NCI-H1092 (cell line): ENCODE results near the gene TTLL7.
"Not testable (repeated sequence)": the region's sequence is repeated elsewhere in the genome, so short reads cannot be mapped to it uniquely, and the experiment has no call there.

Experiments
- DNase-seq: peaks from one replicate; lab custom pipeline; 2025; lab: John Stamatoyannopoulos, UW

Gene TTLL7

DNA sequence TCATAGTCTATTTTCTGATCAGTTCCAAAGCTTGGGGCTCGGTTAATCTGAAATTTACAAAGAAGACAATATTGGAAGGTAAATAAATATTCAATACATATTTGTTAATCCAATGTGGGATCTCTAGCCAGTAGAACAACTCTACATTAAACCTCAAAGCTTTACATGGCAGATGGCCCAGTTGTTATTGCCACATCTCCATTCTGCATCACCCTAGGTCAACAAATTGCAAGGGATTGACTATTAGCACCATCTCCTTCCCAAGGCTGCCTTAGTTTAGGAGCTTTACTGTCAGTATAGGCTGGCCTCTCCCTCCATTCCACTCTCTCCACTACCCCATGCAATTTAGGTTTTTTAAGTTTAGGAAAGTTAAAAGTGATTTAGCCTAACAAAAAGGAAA is 69.7 kb downstream of the TTLL7 start:
- no peak for DNase-seq

DNA sequence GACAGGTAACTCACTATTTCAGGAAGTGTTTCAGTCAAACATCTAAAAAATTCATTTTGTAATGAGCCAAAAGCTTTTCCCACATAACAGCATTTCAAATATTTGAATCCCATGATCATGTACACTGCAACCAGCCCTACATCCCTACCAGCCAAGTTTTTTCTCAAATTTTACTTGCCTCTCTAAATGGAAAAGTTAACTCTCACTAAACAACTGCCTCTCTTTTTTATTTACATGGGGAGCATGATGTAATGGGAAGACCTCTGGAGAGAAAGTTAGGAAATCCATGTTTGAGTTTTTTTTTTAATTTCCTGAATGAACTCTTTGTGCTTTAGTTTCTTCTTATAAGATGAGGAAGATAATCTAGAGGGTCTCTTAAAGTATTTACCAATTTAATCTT is 70.5 kb downstream of the TTLL7 start:
- DNase-seq = no peak

DNA sequence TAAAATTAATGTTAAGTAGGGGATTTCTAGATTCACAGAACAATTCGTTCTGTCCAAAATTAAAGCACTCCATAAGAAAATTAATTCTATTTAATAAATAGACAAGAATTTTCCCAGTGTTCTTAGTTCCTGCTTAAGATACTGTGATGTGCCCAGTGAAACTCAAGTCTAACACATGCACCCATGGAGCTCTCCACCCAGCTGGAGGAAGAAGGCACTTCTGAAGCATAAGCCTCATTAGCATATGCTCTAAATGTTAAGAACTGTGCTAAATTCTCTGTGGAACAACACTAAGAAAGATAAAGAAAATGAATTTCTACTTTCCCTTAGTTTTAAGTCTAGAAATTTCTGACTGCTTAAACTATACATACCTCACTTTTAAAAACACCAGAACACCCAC is 71.2 kb downstream of the TTLL7 start:
- no peak for DNase-seq

DNA sequence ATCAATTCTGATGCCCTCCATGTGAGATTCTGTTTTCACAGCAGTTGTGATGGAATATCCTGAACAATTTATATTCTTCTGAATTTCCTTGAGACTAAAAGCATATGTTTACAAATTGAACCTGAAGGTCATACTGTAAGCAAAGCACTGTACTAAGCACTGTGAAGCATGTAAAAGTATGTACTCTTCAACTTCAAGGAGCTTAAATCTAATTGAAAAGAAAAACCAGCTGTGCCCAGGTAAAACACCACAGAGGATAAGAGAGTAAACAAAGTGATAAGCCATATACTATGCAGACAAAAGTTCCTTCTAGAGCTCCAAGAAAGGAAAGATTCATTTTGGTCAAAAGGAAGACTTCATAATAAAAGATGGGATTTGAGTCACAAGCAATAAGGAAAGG is 71.9 kb downstream of the TTLL7 start:
- no peak for DNase-seq

DNA sequence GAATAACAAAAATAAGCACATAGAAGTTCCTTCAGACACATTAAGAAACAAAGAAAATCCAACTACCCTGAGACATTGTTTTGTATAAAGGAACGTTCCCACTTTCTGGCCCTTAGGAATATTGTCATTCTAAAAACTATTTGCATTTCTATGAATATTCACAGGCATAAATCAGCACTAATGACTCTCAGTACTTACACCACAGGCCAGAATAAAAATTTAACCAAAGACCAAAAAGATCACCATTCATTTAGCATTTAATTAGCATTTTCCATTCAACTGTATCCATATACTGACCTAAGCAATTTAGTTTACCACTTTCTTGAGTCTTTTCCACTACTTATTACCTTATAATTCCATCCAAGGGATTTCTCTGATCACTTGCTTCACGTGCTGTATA is 75.4 kb downstream of the TTLL7 start:
- DNase-seq = no peak

DNA sequence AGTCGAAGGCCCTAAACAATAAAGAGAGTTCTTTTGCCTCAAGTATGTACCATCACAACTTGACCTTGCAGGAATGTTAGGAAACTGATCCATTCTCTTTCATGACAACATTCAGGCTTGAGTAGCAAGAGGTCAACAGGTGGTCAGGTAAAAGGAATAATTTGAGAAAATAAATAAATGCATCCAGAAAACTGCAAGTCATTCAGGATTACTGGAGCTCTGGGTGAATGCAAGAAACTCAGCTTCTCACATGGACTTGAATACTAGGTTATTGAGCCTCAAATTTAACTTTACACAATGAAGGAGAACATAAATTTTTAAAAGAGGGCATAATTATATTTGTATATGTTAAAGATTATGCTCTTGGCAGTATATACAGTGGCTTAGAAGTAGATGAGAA is 76.5 kb downstream of the TTLL7 start:
- no peak for DNase-seq

DNA sequence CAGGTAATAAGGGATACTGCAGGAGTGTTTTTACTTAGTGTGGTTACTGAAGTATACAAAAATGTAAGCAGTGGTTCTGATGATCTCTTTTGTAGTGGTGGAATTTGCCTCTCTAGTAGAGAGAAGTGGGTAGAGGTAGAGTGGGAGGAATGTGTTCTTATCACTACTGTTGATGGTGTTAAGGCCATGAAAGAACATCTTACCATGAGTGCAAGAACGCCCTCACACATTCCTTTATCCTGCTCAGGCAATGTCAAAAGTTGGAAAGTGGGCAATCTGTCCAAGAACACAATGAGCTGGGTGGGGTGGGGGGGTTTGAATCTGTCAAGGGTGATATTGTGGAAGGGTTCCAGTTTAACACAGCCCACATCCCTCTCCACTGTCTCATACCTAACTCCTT is 78.6 kb downstream of the TTLL7 start:
- no peak for DNase-seq

- DNase-seq = no peak
These were observed 79.1 kb downstream of the TTLL7 start for GRCh38 chr1:83919872-83920271.

DNA sequence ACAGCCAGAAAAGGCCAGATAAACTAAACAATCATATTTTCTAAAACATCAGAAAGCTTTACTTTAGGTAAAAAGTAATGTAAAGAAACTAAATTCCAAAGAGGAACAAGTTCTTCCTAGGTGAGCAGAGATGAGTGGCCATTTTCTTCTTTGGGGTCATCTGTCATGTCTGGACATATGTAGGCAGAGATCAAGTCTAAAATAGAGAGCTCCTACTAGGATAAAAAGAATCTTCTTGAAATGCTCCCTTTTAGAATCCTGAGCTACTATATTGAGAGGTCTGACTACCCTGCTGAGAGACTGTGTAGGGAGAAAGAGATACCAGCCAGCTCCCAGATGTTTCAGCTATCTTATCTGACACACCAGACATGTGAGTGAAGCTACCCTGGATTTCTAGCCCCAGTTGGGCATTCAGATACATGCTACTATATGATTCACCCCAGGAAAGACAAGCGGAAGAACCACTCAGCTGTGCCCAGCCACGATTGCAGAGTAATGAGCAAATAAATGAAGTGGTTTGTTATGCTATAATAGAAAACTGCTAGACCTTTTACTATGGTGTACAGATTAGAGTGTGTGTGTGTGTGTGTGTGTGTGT is 80.1 kb downstream of the TTLL7 start:
- no peak for DNase-seq

DNA sequence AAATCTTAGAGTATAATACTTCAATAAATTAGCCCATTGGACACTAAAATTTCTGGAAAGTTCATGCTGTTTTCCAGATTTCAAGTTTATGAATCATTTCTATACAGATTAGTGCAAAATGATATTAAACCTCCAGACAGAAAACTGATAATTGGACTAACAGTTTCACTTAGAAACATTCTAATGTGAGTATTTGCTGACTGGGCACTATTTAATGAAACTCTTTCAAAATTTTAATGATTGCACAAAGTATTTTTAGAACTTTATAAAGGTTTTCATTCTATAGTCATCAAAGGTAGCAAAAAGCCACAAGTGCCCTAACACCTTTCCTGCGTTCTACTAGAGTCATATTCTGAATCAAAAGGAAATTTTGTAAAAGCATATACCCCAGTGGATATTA is 81.0 kb downstream of the TTLL7 start:
- DNase-seq = no peak

- not testable (repeated sequence) for DNase-seq
These were observed 82.8 kb downstream of the TTLL7 start for GRCh38 chr1:83916094-83916493.

GRCh38 chr1:83912876-83913275 is 86.1 kb downstream of the TTLL7 start:
- no peak for DNase-seq

DNA sequence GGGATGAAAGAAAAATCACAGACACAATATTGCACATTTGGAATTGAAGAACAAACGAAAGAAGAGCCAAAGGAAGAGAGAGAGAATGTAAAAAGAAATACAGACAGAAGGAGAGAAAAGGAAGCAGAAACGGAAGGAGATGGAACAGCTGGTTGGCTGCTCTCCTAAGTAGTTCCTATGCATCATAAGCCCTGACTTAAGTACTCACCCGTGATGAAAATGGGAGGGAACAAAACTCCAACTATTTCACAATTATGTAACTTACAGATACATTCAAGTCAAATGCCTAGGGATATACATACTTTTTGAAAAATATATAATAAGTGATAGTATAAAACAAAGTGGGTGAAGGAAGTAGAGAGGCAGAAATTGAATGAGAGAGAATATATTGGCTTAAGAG is 88.5 kb downstream of the TTLL7 start:
- DNase-seq = no peak

GRCh38 chr1:83909687-83910086 is 89.2 kb downstream of the TTLL7 start:
- no peak for DNase-seq

- no peak for DNase-seq
These were observed 93.5 kb downstream of the TTLL7 start for GRCh38 chr1:83905315-83905907.

GRCh38 chr1:83901547-83902155 is 97.3 kb downstream of the TTLL7 start:
- no peak for DNase-seq

DNA sequence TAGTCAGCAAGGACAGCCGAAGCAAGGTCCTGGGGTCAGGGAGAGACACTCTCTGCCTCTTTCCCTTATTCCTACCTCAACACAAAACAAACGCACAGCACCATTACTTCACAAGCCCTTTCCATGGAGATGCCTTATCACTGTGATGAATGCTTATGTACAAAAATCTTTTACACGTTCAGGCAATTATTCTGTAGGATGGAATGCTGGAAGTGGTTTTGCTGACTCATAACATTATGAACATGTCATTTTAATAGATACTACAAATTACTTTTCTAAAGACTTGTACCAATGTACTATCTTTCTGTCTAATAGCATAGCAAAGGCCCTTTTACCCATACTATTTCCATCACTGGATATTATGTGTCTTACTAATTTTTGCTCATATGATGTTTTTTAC is 98.4 kb downstream of the TTLL7 start:
- no peak for DNase-seq

- DNase-seq = no peak
These were observed 101.4 kb downstream of the TTLL7 start for GRCh38 chr1:83897516-83897915.

DNA sequence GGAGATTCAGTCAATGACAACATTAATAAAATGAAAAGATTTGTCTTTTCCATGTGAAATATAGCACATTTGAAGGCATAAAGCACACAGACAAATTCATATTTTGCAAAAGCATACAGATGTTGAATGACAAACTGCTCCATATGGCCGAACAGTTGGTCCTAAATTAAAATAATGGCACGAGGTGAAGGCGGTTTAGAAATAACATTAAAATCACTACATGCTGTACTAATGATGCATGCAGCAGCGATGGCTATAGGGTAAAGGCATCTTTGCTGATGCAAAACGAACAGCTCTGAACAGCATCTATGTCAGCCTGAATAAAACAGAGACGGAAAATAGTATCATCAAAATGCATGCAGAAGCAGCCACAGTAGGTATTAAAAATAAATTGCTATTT is 102.6 kb downstream of the TTLL7 start:
- DNase-seq = no peak

DNA sequence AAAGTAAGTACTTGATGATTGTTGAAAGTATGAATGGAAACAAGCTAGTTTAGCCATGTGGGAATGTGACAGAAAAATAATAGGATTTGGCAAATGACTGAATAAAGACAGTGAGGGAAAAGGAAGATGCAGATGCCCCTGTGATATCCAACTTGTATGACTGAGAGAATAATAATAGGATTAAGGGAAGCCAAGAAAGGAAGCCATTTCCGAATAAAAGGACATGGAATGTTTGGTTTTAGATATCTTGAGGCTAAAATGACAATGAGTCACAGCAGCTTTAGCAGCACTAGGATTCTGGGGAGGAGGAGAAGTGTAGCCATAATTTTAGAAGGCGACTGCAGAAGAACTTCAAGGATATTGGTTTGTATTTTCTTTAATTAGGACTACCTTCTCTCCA is 109.2 kb downstream of the TTLL7 start:
- DNase-seq = no peak

GRCh38 chr1:83887483-83887882 is 111.4 kb downstream of the TTLL7 start:
- no peak for DNase-seq

DNA sequence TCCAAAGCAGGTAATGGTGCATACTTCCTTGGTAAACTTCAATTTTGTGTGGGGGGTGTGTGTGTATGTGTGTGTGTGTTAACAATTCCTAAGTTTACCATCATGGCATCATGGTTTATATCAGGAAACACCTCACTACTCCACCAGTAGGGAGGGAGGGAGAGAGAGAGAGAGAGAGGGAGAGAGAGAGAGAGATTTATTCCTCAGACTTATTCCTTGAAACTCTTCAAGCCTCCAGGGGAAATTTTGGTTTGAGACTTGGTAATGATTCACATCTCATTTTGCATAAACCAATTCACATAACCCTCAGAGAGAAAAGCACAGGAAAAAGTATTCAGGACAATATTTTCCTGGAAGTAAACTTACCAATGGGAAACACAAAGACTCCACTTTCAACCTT is 115.0 kb downstream of the TTLL7 start:
- no peak for DNase-seq

- peak; percentile 21 for DNase-seq
These were observed 116.0 kb downstream of the TTLL7 start for GRCh38 chr1:83882906-83883305.

DNA sequence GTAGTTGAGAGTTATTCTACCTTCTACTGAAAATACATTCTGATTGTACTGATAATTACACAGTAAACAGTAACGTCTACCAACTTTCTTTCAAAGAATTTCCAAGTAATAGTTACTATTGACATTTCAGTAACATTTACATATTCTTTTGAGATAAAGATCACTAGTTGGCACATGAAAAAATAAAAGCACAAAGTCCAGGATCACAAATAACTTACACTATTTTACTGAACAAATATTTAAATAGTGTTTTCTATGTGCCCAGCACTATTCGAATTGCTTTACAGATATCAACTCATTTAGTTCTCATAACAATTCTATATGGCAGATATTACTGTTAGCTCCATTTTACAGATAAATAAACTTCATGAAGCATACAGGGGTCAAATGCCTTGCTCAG is 126.4 kb downstream of the TTLL7 start:
- DNase-seq = no peak
